HG03439 (cell line): Measurements from ENCODE around the gene CHCHD3.

Source experiments
- ATAC-seq: cut with Tn5 transposase; IDR thresholded peaks from one replicate; pipeline ENCODE4 v1.9.1; 2021; ENCODE audit warnings: mild to moderate bottlenecking, moderate library complexity; ENCODE audit not compliant: unreplicated experiment

The CHCHD3 gene

DNA sequence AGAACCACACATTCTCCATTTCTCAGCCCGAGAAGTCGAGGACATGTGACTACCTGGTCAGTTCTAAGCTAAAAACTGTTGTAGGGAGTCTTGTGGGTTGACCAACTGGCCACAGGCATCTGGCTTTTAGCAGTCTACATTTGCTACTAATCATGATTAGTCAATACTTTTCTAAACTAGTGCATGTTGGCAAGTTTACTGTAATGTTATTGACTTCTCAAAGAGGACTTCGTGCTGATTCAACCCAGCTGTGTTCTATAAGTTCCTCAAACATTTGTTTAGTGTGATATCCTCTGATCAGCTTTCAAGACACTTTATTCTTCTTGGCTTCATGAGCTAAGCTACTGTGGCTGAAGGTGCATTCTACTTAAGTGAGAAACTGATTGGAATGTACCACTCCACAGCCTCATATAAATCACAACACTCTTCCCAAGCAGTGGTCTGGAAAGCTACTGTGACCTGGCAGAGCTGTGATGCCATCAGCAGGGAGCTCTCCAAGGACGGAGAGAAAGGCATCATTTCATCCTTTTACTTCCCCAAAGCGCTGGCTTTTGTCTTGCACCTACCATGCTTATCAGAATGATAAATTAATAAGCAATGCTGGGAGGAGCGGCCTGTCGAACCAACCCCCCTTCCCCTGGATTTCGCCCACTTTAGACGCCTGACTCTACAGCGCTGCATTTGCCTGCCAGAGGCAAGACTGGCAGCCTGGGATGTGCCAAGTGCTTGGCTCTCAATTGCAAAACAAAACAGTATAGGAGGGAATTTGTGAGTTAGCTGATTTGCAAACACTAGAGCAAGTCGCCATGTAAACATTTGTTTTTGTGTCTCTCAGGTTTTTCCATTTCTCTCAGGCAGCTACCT, 298.9 kb downstream of the CHCHD3 start:
- no peak for ATAC-seq

DNA sequence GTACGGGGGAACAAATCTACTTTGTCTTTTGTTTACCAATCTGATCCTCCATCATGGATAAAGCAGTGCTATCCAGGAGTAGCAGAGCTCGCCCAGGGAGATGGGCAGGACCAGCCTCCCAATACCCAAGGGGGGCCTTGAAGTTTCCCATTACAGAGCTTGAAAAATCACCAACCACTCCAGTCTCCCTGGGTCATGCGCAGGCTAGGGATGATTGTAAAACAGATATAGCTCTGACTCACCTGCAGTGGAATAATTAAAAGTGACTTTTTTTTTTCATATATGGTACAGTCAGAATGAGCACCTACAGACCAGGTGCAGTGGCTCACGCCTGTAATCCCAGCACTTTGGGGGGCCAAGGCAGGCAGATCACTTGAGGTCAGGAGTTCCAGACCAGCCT, 301.1 kb downstream of the CHCHD3 start:
- no peak for ATAC-seq

DNA sequence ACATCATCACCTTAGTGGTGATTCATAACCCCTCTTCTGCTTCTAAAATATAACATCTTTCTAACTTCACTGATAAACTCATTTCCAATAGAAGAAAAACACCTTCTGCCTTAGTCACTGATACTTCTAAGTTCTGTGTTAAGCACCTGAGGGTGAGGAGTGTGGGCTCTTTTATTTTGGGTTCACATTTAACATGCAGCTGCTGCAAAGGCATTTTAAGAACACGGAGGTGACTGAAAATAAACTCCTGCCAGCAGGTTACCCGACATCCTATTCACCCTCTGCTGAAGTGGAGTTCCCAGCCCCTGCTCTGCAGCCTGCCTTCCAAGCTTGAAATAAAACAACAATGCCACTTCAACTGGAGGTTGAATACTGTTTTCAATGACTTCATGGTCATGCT, 302.7 kb downstream of the CHCHD3 start:
- no peak for ATAC-seq

DNA sequence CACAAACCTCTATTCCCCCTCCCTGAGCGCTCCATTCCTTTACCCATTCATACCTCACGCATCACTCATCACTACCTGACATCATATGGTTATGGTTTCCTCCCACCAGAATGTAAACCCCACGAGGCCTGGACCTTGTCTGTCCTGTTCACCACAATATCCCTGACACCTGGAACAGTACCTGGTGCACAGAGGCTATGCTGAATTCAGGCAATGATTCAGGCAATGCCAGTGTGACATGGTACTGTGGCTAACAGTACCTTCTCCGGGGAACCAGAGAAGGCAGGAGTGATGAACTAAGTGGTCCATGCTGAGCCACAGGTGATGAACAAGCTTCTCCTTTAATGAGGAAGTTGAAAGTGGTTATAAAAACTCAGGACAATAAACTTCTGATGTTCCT, 303.1 kb downstream of the CHCHD3 start:
- ATAC-seq = no peak

DNA sequence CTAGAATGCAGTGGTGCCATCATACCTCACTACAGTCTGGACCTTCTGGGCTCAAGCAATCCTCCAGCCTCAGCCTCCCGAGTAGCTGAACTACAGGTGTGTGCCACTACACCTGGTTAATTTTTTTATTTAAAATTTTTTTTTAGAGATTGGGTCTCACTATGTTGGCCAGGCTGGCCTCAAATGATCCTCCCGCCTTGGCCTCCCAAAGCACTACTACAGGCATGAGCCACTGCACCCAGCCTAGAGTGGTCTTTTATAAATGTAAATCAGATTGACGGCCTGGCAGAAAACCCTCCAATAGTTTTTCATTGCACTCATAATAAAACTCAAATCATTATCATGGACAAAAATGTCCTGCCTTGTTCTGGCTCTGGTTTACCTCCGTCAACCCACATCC, 303.9 kb downstream of the CHCHD3 start:
- ATAC-seq = no peak

GRCh38 chr7:132777414-132777813, 304.5 kb downstream of the CHCHD3 start:
- ATAC-seq = no peak

DNA sequence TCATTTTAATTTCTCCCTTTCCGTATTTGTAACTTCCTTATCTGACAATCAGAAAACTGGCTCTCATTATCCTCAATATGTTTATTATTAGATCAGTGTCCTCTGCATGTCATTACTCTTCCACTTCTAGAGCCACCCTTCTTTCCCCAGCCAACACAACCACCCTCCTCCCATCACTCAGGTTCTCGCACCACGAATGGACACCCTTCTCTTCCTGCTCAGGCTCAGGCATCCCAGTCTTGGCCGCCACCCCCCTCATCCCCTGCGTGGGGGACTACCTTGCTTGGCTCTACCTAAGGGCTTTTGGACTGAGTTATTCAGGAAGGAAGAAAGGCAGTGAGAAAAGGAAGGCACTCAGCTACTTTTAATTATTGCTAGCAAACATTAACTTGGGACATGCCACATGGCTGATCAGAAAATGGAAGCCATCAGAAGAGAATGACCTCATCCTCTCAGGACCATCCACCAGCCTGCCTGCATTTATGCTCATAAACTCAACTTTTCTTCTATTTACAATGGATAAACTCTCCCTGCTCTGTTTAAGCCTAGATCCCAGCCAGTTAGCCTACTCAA, 305.8 kb downstream of the CHCHD3 start:
- ATAC-seq = no peak

DNA sequence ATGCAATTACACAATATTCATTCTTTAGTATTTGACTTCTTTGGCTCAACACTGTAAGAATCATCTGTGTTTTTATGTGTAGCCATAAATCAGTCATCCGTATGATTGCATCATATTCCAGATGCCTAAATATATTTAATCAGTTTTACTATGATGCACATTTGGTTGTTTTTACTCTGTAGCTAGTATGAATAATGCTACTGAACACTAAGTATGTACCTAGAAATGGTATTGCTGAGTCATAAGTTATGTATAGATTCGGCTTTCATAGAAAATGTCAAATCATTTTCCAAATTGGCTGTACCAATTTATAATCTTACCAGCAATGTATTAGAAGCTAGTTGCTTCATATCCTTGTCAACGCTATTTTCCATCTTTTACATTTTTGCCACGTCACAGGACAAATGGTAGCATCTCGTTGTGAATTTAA, 308.3 kb downstream of the CHCHD3 start:
- no peak for ATAC-seq

DNA sequence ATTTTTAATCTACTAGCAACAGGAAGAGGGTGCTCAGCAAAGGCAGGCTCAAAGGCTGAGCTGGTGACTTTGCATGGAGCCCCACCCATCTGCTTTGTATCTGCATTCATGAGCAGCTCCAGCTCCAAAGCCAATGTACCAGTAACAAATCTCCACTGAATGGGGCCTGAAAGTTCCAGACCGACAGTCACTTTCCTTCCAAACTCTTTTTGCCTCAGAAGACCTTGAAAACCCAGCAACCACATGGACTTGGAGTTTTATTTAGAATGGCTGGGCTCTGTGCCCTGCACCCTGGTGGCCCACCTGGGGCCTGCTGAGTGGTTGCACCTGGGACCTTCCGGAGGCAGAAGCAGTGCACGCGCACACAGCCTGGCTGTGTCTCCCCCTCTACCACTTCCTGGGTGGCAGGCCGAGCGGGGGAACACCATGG, 310.6 kb downstream of the CHCHD3 start:
- no peak for ATAC-seq

DNA sequence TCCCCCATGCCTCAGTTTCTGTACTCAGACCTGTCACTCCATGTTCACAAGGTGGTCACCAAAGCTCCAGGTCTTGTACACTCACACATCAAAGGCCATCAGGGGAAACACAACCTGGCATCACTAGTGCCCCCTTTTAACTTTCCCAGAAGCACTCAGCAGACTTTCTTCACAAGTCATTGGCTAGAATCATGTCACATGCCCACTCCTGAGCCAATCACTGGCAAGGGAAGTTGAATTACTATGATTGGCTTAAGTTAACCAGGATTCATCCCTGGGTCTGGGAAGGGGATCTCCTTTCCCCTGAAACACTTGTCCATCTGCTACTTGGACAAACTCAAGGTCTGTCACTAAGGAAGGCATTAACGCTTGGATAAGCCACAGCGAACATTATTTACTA, 311.8 kb downstream of the CHCHD3 start:
- no peak for ATAC-seq

GRCh38 chr7:132769280-132769679, 312.6 kb downstream of the CHCHD3 start:
- no peak for ATAC-seq

DNA sequence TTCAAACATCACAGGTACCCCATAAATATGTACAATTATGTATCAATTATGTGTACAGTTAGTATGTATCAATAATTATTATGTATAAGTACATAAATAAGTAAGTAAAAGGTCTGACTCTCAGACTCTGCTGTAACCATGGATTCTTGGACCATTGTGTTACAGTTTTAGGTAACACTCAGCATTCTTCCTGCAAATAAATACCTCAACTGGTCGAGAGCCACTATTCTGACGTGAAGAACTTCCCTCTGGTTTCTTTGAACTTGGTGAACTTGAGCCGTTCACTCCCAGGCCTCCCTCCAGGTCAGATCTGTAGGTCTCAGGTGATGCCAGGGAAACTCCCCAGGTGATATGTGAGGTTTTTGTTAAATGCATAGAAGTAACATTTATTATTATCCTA, 313.8 kb downstream of the CHCHD3 start:
- ATAC-seq = no peak

DNA sequence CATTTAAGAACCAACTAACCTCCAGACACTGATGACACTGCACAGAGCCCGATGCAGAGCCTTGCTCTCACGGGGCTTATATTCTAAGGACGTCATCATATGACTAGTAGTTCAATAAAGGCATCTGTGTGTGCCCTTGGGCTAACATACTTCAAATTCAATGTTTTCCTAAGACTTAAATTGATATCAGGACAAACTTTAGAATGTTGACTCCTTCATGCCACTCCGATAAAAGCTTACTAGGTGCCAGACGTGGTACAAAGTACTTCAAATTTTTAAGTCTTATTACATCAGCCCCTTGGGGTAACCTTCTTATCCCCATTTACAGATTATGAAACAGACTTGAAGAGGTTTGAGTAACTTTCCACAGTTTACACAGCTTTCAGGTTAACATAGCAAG, 314.5 kb downstream of the CHCHD3 start:
- no peak for ATAC-seq

DNA sequence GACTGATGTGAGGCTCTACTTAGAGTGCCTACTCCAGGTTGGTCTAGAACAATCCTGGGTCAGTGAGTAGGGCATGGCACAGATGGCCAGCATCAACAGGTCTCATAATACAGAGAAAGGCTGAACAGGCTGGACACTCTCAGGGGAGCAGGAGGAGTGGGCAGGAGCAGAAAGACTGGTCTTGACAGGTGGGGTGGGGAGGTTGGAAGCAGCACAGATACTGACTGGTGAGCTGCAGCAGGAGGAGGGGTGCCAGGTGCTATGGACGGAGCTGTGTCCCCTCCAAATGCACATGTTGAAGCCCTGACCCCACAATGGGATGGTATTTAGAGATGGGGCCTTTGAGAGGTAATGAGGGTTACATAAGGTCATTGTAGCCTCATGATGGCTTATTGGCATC, 315.2 kb downstream of the CHCHD3 start:
- no peak for ATAC-seq

- no peak for ATAC-seq
Observed at GRCh38 chr7:132765861-132766260, 316.0 kb downstream of the CHCHD3 start.

DNA sequence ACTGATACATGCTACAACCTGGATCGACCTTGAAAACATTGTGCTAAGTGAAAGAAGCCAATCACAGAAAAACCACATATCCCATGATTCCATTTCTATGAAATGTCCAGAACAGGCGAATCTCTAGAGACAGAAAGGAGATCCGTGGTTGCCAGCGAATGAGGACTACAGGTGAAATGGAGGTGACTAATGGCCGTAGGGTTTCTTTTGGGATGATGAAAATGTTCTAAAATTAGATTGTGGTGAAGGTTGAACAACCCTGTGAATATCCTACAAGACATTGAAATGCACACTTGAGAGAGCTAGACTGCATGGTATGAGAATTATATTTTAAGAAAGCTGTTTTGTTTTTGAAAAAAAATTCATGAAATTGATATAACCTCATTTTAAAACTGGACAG, 317.1 kb downstream of the CHCHD3 start:
- ATAC-seq = no peak

DNA sequence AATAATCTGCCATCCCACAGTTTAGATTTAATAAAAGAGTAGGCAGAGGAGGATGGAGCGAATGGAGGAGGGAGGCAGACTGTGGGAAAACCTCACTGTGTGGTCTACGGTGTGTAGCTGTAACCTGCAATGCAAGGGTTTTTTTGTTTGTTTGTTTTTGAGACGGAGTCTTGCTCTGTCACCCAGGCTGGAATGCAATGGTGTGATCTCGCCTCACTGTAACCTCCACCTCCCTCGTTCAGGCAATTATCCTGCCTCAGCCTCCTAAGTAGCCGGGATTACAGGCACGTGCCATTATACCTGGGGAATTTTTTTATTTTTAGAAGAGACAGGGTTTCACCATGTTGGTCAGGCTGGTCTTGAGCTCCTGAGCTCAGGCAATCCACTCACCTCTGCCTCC, 321.0 kb downstream of the CHCHD3 start:
- no peak for ATAC-seq

DNA sequence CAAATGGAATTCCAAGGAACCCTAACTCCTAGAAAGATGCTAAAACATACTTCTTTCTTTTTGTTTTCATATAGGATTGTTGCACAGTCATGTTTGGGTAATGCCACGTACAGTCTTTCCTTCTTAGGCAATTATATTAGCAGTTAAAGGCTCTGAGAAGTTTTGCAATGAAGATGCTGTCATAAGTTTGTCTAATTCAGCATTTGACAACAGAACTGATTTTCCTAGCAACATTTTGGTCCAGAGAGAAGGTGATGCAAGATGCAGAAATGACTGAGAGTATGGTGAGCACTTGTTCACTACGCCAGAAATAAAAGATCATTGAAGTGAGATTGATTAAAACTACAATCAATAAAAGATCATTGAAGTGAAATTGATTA, 321.7 kb downstream of the CHCHD3 start:
- ATAC-seq = no peak

GRCh38 chr7:132759482-132760243, 322.2 kb downstream of the CHCHD3 start:
- no peak for ATAC-seq

- no peak for ATAC-seq
Observed at GRCh38 chr7:132758986-132759385, 322.9 kb downstream of the CHCHD3 start.

DNA sequence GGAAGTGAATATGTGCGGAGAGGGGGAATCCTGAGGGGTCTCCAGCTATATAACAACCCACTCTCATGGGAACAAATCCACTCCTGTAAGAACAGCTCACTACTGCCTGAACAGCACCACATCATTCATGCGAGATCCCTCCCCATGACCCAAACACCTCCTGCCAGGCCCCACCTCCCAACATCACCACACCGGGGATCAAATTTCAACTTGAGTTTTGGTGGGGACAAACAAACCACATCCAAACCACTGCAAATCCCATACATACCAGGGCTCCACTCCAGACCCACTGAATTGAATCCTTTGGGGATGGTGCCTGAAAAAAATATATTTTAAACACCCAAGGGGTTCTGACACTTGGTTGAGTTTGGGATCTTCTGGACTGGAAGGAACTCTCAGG, 324.1 kb downstream of the CHCHD3 start:
- no peak for ATAC-seq

GRCh38 chr7:132756484-132756990, 325.4 kb downstream of the CHCHD3 start:
- ATAC-seq = no peak
